Activated CD4-positive, alpha-beta T cell treated with anti-CD3 and anti-CD28 coated beads, Interleukin-2, amount 50 U/mL, for 4 hours (primary cell): ENCODE measurements around the gene CNST.
"Not testable (repeated sequence)": the region's sequence is repeated elsewhere in the genome, so short reads cannot be mapped to it uniquely, and the experiment has no call there.

Source experiments
- DNase-seq, 2 experiments: peaks; one replicate each; pipeline ENCODE4 v3.0.0-alpha.2; 2020

Gene CNST

DNA sequence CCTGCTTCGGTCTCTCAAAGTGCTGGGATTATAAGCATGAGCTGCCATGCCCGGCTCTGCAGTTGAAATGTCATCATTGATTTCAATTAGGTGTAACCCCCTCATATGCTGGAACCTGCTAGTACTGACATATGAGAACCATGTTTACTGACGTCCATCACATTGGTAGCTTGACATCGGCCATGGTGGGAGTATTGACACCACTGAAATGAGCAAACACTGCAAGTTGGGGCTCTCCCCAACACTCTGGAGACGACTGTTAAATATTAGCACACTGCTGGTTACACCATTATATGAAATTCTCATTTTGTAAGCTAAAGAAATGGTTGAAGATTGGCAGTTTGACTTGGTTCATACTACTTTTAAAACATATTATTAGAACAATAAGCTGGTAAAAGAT lies 63.7 kb downstream of the CNST start:
- no peak for DNase-seq

DNA sequence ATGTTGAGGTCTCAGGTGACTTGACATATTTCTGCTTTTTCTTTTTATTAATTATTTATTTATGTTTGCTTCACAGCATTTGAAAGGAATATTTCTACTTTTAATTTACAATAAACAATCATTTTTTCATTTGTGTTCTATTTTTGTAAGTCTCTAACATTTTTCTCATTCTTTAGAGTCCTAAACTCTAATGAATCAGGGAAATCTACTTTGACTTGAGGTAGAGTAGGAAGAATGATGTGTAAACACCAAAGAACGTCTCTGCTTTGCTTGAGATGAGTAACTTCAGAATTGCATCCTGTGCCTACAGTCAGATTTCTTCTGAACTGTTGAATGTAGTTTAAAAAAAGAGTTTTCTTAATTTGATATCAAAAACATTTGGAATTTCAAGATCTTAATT lies 65.2 kb downstream of the CNST start:
- no peak for DNase-seq

DNA sequence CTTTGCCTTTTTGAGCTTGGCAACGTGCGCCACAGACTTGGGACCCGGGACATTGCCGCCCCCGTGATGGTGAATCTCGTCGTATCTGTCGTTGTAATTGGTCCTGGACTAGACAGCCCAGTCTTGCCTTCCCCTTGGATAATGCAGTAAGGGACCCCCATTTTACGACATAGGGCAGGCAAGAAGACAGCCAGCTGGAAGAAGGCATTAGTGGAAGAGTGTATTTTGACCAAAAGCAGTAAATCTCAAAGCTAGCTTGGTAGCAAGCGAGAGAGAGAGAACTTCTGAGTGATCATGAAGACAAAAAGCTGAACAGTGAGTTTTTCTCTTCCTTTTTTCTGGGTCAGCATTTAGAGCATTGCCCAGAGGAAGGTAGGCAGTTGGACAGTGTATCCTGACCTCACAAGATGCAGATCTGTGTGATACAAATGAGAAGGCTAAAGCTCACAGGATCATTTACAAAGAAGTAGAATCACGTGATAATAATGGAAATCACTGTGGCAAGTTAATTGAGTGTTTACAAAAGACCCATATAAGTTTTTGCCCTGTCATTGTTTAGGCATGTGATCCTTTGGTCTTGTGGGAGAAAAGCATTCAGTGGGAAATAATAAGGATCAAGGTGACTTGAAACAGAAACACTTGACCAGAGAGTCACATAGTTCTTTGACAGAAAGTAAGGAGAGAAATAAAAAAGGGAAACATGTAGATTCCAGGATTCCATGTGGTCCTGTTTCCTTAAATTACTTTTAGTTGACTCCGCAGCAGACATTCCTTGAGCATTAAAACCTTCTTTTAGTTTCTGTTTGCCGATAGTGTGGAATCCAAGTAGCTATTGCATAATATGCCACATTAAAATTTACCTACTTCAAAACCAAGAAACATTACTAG lies 66.3 kb downstream of the CNST start:
- DNase-seq: no peak

DNA sequence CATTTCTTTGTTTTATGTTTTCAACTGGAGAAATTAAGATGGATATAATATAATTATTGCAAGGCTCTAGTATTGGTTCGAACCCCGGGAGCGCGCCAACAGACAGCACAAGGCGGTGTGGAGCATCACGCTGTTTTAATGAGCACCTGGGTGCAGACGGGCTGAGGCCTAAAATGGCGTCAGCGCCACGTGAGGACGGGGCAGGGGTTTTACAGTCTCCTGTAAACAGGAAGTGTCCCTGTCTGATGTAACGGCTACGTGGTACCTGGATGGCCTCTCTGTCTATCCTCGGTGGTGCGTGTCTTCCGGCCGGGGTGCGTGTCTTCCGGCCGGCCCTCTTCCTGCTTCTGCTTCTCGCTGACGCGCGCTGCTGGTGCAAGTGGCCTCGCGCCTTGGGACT lies 68.4 kb downstream of the CNST start:
- DNase-seq: not testable (repeated sequence)

DNA sequence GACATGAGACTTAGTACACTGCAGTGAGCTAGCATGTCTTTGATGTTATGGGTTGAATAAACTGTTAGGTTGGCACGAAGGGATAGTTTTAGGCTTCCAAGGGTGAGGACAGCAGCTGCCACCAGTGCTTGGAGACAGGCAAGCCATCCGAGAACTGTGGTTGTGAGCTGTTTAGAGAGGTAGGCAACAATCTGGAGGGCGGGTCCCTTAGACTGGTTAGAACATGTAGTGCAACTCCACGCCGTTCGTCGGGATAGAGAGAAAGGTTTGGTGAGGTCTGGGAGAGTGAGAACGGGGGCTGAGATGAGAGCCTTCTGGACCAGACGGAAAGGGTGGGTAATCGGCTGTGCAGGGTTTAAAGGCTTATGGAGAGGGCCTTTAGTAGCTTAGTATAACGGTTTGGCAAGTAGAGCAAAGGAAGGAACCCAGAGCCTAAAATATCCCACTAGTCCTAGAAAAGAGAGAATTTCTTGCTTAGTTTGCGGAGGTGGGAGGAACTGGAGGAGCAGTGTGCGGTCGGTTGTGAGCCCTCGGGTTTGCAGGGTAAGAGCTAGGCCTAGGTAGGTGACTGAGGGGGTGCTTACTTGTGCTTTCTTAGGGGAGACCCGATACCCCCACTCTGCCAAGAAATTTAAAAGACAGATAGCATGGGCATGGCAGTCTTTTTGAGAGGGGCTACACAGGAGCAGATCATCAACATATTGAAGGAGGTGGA lies 72.8 kb downstream of the CNST start:
- DNase-seq: no peak

DNA sequence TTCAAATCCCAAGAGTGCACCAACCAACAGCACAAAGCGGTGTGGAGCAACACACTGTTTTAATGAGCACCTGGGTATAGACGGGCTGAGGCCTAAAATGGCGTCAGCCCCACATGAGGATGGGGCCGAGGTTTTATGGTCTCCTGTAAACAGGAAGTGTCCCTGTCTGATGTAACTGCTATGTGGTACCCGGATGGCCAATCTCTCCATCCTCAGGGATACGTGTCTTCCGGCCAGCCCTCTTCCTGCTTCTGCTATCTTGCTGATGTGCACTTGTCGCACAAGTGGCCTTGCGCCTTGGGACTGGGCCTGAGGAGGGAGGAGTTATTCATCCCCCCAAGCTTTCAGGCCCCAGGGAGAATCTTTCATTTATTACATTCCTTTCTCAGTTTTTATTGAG lies 73.5 kb downstream of the CNST start:
- DNase-seq: no peak

DNA sequence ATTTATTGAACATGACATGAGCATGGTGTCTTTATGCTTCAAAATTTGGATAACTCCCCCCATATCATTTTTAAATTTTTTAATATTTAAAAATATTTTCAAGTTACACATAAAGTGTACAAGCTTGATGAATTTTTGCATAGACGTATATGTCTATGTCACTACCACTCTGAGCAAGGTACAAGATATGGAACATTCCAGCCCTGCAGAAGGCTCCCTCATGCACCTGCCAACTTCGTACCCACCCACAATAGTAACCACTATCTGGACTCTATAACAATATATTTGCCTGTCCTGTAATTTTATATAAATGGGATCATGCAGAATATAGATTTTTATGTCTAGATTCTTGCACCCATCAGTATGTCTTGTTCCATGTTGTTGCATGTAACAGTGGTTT lies 74.5 kb downstream of the CNST start:
- DNase-seq: no peak

DNA sequence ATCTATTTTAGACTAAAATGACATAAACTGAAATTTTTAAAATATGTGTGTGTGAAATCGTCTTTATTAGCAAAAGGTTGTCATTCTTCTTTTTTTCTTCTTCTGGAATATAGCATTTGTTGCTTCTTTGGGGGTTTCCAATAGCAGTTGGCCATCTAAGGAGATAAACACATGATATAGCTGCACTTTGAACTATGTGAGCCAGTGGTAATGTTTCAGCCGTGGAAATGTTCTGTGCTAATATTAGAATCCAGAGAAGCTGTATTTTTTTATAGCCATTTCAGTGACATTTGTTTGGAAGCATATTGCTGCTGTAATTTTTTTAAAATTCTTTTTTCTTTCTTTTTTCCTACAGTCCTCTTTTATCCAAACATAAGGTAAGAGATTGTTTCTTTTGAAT lies 75.1 kb downstream of the CNST start:
- no peak for DNase-seq

DNA sequence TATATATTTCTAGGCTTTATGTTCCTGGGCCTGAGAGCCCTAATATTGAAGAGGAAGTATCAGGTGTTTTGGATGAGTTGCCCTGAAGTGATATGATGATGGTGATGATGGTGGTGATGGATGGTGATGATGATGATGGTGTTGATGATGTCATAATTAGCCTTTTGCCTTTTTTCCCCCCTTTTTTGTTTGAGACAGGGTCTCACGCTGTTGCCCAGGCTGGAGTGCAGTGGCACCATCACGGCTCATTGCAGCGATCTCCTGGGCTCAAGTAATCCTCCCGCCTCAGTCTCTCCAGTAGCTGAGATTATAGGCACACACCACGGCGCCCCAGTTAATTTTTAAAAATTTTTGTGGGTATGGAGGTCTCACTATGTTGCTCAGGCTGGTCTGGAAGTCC lies 76.5 kb downstream of the CNST start:
- no peak for DNase-seq

DNA sequence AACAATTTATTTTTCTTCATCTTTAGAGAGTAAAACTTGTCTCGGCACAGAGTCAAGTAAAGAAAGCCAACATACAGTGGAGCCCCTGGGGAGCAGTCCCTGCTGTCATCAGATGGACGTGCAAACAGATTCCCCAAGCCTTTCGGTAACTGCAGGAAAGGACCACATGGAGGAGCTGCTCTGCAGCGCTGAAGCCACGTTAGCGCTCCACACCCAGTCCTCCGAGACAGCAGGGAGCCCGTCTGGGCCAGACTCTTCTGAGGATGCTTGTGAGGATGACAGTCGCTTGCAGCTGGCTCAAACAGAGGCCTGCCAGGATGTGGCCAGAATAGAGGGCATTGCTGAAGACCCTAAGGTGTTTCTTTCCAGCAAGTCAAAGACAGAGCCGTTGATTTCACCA lies 80.9 kb downstream of the CNST start:
- DNase-seq: no peak

DNA sequence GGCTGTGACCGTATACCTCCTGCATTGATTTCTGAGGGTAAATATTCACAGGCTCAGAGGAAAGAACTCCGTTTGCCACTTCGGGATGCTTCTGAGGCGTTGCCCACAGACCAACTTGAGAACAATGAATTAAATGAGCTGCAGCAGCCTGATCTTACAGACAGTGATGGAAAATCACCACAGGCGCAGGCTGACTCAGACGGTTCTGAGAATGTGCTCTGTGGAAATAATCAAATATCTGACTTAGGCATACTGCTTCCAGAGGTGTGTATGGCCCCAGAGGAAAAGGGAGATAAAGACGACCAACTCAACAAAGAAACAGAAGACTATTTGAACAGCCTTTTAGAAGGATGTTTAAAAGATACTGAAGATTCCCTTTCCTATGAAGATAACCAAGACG lies 81.3 kb downstream of the CNST start:
- DNase-seq: no peak

DNA sequence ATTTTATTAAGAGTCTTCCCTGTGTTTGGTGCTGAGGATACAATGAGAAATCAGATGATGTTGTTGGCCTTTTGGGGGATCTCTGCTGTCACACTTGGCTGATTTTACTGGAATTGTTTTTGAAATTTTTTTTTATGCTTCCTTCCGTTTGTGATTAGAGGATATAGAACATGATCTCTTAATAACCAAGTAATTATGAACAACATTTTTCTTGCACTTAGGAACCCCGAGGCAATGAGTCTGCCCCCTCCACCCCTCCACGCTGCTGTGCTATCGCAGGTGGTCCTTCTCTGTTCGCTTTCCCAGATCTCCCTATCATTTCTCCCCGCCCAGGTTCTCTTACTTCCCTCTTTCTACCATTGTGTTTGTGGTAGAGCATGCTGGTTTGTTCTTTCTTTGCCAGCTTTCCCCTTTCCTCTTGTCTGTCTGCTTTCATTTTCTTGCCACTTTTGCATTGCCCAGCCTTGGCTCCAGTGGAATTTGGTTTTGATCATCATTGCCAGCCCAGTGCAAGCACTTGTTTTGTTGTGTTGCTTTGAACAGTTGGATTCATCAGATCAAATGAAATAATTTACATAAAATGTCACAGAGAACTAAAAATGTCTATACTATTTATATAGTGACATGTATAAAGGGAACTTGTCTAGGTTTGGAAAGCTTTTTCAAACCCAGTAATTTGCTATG lies 84.9 kb downstream of the CNST start:
- DNase-seq: no peak

DNA sequence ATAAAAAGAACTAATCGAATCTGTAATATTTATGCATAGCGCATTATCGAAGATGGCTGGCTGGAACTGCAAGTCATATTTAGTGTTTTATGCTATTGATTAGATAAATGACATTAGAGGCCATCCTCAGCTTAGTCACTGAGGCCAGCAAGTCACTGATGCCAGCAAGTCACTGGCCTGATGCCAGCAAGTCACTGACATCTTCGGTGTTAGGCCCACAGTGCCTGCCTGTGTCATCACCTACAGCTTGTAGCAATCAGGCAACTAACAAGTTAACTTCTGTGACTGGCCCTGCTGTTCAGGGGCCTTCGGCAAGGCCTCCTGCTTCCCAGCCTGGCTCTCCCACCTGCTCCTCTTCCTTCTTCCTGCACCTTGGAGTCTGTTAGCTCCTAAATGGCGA lies 92.3 kb downstream of the CNST start:
- DNase-seq: no peak

DNA sequence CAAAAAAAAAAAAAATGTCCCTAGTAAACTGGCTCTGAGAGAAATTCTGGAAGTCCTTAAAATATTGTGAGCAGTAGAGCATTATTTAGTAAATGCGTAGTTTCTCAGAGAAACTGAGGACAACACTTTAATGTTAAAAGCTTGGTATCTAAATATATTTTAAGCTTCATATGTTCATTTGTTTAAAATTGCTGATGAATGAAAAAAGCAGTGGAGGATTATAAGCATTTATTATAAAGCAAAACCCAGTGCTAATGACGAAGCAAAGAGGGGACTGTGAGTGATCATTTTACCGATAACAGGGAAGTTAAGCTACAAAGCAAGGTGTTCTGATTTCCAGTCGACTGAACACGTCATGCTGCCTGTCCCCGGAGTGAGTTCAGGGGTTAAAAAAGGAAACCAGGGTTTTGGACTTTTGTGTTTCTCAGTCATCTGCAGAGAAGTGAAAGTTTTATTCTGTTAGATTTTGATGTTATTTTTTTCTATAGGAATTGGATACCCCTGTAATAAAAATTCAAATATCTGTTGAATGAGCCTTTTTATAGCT lies 93.4 kb downstream of the CNST start:
- DNase-seq: no peak

DNA sequence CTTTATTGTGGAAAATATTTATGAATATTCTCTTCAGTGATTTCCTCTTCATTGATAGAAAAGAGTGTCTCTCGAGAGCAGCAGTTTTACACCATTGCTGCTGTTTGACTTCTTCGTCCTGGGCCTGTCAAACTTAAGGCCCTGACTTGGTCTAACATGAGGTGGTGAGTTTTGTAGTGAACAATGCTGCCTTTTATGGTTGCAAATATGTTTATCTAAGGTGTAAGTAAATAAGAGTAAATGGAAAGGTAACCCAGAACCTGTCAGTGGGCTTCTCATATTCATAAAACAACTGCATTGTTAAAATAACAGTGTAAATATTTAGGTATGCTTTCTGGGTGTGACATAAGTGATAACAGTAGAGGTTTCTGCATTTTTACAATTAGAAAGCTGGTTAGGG lies 95.2 kb downstream of the CNST start:
- no peak for DNase-seq

DNA sequence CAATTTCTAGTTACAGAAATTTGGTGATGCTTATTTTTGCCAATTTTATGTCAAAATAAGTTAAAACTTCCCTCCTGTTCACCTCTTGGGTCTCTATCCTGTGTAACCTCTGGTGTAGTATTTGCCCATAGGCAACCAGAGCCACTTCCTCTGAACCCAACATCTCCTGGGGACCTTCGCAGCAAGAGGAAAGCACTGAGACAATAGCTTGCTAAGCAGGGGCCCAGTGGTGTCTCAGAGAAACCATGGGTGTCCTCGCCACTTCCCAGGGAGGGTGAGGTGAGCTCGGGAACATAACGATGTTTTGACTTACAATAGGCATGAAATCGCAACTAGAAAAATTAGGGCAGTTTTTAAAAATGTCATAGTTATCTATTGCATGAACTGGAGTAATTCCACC lies 101.5 kb downstream of the CNST start:
- no peak for DNase-seq

DNA sequence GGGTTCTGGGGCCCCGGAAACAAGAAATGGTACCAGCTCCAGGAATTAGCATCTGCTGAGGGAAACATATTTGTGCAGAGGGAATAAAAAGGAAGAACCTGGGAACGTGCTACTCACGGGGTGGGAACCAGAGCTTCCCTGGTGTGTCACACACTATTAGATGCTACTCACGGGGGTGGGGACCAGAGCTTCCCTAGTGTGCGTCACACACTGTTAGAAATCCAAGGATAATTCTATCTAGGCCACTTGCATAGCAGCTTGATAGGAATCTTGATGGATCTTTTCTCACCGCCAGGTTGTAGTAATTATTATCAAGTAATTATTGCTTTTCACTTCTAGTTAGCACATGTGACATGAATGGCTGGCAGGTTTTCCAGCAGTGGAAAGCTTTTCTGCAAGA lies 103.4 kb downstream of the CNST start:
- DNase-seq: no peak

DNA sequence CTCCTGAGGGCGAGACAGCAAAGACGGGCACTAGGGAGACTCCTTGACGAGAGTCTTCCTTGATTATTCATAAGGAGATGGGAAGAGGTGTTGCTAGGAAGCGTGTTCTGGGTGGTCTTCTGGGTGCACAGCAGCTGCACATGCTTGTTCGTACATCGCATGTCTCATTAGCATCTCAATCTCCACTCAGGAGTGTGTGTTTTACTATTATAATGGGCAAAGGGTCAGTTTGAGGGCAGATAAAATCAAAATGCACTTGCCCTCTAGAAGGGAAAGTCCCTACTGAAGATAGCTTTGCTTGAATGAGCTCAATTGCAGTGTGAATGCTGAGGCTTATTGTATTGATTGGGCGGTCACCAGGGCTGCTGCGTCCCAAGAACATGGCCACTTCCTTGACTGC lies 107.8 kb downstream of the CNST start:
- DNase-seq: no peak

DNA sequence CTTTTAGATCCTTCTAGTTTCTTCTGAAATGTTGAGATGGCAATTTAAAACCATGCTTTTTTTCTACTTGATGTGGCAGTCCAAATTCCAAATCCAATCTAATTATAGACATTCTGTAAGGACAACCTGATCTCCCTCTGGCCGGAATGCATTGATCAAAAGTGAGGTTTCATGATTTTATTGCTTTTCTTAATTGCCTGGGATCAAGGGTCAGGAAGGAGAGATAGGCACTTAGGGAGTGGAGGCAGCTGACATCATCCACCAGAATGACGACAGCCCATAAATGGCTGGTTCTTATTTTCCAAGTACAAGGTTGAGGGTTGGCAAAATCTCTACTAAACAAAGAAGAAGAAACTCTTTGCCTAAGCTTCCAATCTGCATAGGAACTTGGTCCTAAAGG lies 111.6 kb downstream of the CNST start:
- no peak for DNase-seq

DNA sequence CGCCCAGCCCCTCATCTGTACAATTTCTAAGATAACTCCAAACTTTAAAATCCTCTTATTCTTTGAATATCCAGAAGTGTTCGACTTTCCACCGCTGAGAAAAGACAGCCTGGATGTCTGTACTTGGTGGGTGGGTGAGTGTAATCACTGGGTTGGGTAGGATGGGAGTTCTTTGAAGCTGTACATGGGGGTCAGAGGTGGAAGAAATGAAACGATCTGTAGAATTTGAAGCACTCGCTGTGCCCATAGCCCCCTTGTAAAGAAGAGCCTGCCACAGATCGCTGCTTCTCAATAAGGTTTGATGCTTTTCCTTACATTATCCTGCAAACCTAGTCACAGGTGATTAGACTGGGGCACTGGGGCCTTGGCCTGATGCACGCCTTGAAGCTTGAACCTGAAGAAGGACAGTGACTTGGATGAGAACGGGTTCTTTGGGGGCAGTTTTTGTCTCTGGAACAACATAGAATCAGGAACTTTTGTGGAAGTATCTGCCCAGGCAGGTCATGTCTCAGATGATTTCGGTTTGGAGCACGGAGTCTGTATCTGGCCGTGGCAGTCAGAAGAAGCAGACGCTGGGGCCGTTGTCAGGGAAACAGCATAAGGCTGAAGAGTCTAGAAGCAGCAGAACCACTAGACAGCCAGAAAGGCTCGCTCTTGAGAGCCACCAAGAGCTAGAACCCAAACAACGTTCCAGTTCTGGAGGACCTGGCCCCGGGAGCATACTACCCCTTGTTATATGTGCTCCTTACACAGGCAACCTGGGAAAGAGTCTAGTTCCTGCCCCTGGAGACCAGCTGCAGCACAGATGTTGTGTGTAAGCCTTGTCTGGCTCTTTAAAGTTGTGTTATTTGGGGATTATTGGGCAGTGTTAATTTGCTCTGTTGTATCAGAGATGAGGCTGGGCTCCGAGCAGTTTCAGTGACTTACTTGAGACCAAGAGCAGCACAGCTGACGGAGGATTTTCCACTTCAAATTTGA lies 112.8 kb downstream of the CNST start:
- DNase-seq: no peak

DNA sequence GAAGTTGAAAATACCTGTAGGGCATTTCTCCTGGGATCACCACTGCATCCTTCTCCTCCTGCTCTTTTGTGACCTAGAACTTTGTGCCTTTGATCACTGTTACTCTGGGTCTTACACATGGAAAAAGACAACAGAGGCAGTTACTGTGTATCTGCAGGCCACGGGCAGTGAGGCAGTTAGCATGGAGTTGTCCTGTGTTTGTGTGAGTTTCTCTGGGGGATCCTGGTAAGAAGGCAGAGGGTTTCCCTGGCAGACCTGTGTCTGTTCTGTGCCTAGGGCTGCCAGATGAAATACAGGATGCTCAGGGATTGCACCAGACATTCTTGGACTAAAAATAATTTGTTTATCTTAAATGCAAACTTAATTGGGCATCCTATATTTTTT lies 113.5 kb downstream of the CNST start:
- DNase-seq: no peak

DNA sequence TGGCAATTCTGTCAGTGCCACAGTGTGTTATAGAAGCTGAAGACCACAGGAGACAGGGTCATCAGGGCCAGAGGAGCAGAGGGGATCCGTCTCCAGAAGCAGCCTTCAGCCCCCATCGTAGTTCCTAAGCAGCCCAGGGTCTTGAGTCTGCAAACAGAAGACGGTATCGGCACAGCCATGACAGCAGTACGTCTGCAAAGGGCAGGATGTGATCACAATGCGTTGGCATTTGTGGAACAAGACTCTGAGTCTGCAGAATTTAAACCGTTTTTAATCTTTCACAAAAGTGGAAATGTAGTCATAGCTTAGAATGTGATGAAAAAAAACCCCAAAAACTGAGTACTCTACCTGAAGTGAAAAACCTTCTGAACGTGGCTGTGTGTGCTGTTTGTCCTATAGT lies 113.9 kb downstream of the CNST start:
- DNase-seq: no peak
